ENCODE results near the gene PDE9A.

PDE9A gene

DNA sequence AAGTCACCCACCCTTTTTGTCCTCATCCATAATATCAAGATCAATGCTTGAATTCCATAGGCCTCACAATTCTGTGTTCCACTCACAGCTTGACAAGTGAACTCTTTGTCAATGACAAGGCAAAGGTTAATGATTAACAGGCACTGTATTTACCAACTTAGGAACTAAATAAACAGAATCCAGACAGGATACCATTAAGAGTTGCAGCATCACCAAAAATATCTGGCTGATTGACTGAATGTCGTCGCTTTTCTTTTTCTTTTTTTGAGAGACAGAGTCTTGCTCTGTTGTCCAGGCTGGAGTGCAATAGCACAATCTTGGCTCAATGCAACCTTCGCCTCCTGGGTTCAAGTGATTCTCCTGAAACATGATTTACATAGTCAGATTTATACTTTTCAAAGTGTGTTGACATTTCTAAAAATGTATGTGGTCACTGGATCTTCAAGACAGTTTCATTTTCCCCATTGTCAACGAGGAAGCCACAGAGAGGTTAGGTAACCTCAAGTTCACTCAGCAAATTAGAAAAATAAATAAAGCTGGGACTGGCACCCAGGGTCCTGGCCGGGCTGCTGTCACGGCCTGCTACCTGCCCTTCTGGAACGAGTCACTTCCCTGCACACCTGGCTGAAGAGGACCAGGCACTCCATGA, 81.0 kb downstream of the PDE9A start:
- in situ Hi-C loops (cut with HindIII; ENCODE audit: low sequenced_read_pairs) = loop anchor here (10.0 kb wide), 1 partner anchor 90 kb away; no protein-coding TSS in a partner anchor

DNA sequence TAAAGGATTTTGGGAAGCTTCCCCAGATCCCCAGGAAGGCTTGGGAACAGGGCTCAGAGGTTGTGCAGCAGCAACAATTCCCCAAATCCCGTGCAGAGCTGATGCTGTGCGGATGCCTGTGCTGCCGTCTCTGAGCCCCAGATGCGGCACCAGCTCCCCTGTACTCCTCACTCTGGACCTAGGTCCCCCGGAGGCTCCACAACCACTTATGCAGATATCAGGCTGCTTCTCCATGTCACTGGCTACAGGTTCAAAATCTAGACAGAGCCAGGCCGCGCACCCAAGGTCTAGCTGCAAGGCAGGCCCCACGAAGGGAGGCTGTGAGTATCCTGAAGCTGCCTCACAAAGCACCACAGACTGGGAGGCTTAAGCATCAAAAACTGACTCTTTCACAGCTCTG, 81.6 kb downstream of the PDE9A start:
- in situ Hi-C loops (cut with HindIII; ENCODE audit: low sequenced_read_pairs) = loop anchor here (10.0 kb wide), 1 partner anchor 90 kb away; no protein-coding TSS in a partner anchor

GRCh38 chr21:42735944-42736343, 82.5 kb downstream of the PDE9A start:
- in situ Hi-C loops (cut with HindIII; ENCODE audit: low sequenced_read_pairs) = loop anchor here (10.0 kb wide), 1 partner anchor 89 kb away; no protein-coding TSS in a partner anchor

- in situ Hi-C loops (cut with HindIII; ENCODE audit: low sequenced_read_pairs) = loop anchor here (10.0 kb wide), 1 partner anchor 88 kb away; no protein-coding TSS in a partner anchor
These were observed 83.4 kb downstream of the PDE9A start for GRCh38 chr21:42736646-42737350.

- in situ Hi-C loops (cut with HindIII; ENCODE audit: low sequenced_read_pairs) = loop anchor here (10.0 kb wide), 1 partner anchor 87 kb away; no protein-coding TSS in a partner anchor
These were observed 84.7 kb downstream of the PDE9A start for GRCh38 chr21:42737951-42738590.

- in situ Hi-C loops (cut with HindIII; ENCODE audit: low sequenced_read_pairs) = loop anchor here (10.0 kb wide), 1 partner anchor 86 kb away; no protein-coding TSS in a partner anchor
These were observed 85.9 kb downstream of the PDE9A start for GRCh38 chr21:42739061-42739931.

DNA sequence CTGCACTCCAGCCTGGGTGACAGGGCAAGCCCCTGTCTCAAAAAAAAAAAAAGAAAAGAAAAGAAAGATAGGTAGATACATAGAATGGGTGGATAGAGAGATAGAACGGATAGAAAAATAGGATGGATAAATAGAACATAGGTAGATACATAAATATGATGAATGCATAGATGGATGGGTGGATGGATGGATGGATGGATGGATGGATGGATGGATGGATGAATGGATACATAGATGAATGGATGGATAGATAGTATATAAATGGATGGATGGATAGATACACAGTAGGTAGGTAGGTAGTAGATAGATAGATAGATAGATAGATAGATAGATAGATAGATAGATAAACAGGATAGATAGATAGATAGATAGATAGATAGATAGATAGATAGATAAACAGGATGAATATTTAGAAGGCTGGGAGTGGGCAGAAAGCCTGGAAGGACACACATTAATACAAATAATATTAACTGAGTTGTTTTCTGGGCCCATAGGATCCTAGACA, 87.0 kb downstream of the PDE9A start:
- in situ Hi-C loops (cut with HindIII; ENCODE audit: low sequenced_read_pairs) = no loop called here

- in situ Hi-C loops (cut with HindIII; ENCODE audit: low sequenced_read_pairs) = no loop called here
These were observed 87.6 kb downstream of the PDE9A start for GRCh38 chr21:42741066-42741465.

DNA sequence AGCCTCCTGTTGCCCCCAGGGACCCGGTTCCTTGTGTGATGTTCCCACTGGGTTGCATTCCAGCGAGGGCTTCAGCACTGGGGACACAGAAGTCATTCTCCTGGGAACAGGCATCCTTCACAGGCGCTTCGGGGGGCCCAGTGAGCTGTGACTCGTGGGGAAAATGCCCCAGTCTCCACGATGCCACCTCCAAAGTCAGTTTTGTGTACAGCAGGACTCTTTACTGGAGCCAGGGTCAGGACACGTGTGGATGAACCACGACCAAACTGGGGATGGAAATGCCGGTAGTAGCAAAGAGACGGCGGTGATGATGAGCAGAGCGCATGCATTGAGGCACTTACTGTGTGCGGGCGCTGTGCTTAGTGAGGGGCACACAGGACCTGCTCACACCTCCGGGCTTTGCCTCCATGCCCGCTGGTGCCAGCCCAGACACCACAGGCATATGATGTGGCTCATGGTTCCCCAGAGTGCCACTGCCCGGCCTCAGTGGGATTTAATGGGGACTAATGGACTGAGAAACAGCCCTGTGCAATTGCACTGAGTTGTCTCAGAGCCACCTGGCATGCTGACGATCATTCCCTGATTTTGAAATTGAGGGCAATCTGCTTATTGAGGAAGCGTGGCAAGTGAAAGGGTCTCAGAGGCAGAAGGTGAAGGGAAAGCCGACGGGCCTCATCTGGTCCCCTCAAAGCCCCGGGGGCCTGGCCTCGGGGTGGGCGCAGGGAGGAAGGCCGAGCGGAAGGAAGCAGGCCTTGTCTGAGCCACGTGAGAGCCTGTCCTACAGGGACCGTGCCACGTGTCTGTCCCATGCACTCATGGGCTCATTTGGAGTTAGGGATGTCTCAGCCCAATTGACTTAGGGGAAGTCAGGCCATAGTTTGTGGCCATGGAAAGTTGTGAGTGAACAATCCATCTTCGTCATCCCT, 91.4 kb downstream of the PDE9A start:
- in situ Hi-C loops (cut with HindIII; ENCODE audit: low sequenced_read_pairs) = no loop called here

GRCh38 chr21:42745511-42746239, 92.3 kb downstream of the PDE9A start:
- in situ Hi-C loops (cut with HindIII; ENCODE audit: low sequenced_read_pairs) = no loop called here

- in situ Hi-C loops (cut with HindIII; ENCODE audit: low sequenced_read_pairs) = no loop called here
These were observed 92.8 kb downstream of the PDE9A start for GRCh38 chr21:42746240-42746592.

- in situ Hi-C loops (cut with HindIII; ENCODE audit: low sequenced_read_pairs) = no loop called here
These were observed 93.3 kb downstream of the PDE9A start for GRCh38 chr21:42746593-42747275.

- in situ Hi-C loops (cut with HindIII; ENCODE audit: low sequenced_read_pairs) = no loop called here
These were observed 93.9 kb downstream of the PDE9A start for GRCh38 chr21:42747276-42747701.

GRCh38 chr21:42747746-42748351, 94.4 kb downstream of the PDE9A start:
- in situ Hi-C loops (cut with HindIII; ENCODE audit: low sequenced_read_pairs) = no loop called here

DNA sequence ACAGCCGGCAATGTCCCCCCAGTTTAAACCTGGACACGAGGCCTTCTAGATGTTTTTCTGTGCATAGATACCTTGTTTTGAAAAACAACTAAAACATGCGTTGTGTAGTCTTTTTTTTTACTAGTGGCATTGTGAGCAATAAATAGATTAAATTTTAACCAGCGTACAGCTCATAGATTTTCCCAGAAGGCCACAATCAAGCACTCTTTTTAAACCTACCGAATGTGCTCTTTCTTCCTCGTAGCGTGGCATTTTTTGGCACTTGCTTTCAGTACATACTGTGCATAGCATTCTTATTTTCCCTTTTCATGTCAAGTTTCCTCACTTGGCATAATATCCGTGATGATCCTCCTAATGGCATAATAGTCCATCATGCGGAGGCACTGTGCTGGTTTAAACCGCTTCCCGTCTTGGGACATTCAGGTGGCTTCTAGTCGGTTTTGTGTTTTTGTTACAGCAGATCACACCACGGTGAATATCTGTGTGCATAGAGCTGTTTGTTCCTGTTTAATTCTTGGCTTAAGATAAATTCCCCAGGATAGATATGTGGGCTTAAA, 95.3 kb downstream of the PDE9A start:
- in situ Hi-C loops (cut with HindIII; ENCODE audit: low sequenced_read_pairs) = no loop called here

GRCh38 chr21:42750737-42751530, 97.5 kb downstream of the PDE9A start:
- in situ Hi-C loops (cut with HindIII; ENCODE audit: low sequenced_read_pairs) = no loop called here

- in situ Hi-C loops (cut with HindIII; ENCODE audit: low sequenced_read_pairs) = no loop called here
These were observed 98.4 kb downstream of the PDE9A start for GRCh38 chr21:42751866-42752265.
